Liver (tissue), 9 donors: ENCODE data around the gene PAPOLA. TPM values are rescaled to one million over a fixed set of nuclear protein-coding genes. Genes with fewer than 3 reads are reported as not detected.

Experiments used
- DNase-seq: peaks from one replicate; pipeline ENCODE4 v3.0.0-alpha.2; 2017; ENCODE audit warnings: low spot score
- H3K27ac ChIP-seq, 2 donors: one replicate each; pipeline ENCODE4 v1.7.0; 2013; ENCODE audit warnings: inconsistent platforms in 2 of 2, low read length in 2 of 2, control low read depth in 1 of 2, low read depth in 1 of 2, mild to moderate bottlenecking in 1 of 2
- H3K27me3 ChIP-seq, 4 donors: one replicate each; pipeline versions ENCODE4 v1.6.1 to v1.7.0; 2013; ENCODE audit warnings: low read length in 3 of 4, inconsistent platforms in 1 of 4, mild to moderate bottlenecking in 1 of 4, moderate library complexity in 1 of 4; ENCODE audit not compliant: control insufficient read depth in 4 of 4, insufficient read depth in 4 of 4
- H3K36me3 ChIP-seq, 4 donors: one replicate each; pipeline versions ENCODE4 v1.6.1 to v1.7.0; 2013; ENCODE audit warnings: low read length in 3 of 4, mild to moderate bottlenecking in 3 of 4, low read depth in 1 of 4, moderate library complexity in 1 of 4; ENCODE audit not compliant: control insufficient read depth in 4 of 4, insufficient read depth in 3 of 4
- H3K4me1 ChIP-seq, 4 donors: one replicate each; pipeline versions ENCODE4 v1.6.1 to v1.7.0; 2013; ENCODE audit warnings: low read length in 3 of 4, mild to moderate bottlenecking in 3 of 4, moderate library complexity in 1 of 4; ENCODE audit not compliant: control insufficient read depth in 4 of 4, insufficient read depth in 4 of 4
- H3K4me3 ChIP-seq, 3 donors: one replicate each; pipeline versions ENCODE4 v1.6.1 to v1.7.0; 2013; ENCODE audit warnings: low read length in 3 of 3, control low read depth in 1 of 3, low read depth in 1 of 3, mild to moderate bottlenecking in 1 of 3
- H3K9ac ChIP-seq, 2 donors: one replicate each; pipeline ENCODE4 v1.7.0; 2013; ENCODE audit warnings: low read length in 2 of 2, mild to moderate bottlenecking in 2 of 2, moderate library complexity in 2 of 2, control low read depth in 1 of 2, low read depth in 1 of 2
- H3K9me3 ChIP-seq, 4 donors: one replicate each; pipeline versions ENCODE4 v1.6.1 to v1.7.0; 2013; ENCODE audit warnings: low read length in 3 of 4; ENCODE audit not compliant: control insufficient read depth in 4 of 4
- CTCF ChIP-seq: fragments of 150-350 bp; IDR thresholded peaks from 2 replicates; pipeline ENCODE4 v1.5.1; 2017; ENCODE audit warnings: improper control_type of control experiment, low read depth, low read length; ENCODE audit not compliant: missing input control
- EGR1 ChIP-seq, 2 donors: IDR thresholded peaks; 2 replicates each; pipeline ENCODE4 v1.6.1; 2016 to 2018; ENCODE audit warnings: antibody characterized with exemption in 2 of 2, low read depth in 2 of 2
- FOXA2 ChIP-seq: IDR thresholded peaks from 2 replicates; pipeline ENCODE4 v1.6.1; 2016; ENCODE audit warnings: antibody characterized with exemption
- GABPA ChIP-seq, 2 donors: IDR thresholded peaks in 1 of 2; conservative IDR thresholded peaks in 1 of 2; 2 replicates each; pipeline ENCODE4 v1.6.1; 2016; ENCODE audit warnings: antibody characterized with exemption in 2 of 2, mild to moderate bottlenecking in 1 of 2, moderate library complexity in 1 of 2
- HNF4A ChIP-seq, 2 donors: conservative IDR thresholded peaks; 2 replicates each; pipeline ENCODE4 v1.6.1; 2016; ENCODE audit warnings: antibody characterized with exemption in 2 of 2, mild to moderate bottlenecking in 2 of 2
- HNF4G ChIP-seq: IDR thresholded peaks from 2 replicates; pipeline ENCODE4 v1.6.1; 2016; ENCODE audit warnings: antibody characterized with exemption
- JUND ChIP-seq, 2 donors: IDR thresholded peaks; 2 replicates each; pipeline ENCODE4 v1.6.1; 2016; ENCODE audit warnings: antibody characterized with exemption in 2 of 2
- MAX ChIP-seq: IDR thresholded peaks from 2 replicates; pipeline ENCODE4 v1.6.1; 2016; ENCODE audit warnings: antibody characterized with exemption
- RXRA ChIP-seq, 2 donors: IDR thresholded peaks; 2 replicates each; pipeline ENCODE4 v1.6.1; 2017 to 2018; ENCODE audit warnings: antibody characterized with exemption in 2 of 2, mild to moderate bottlenecking in 1 of 2
- TAF1 ChIP-seq: conservative IDR thresholded peaks from 2 replicates; pipeline ENCODE4 v1.6.1; 2016; ENCODE audit warnings: antibody characterized with exemption, mild to moderate bottlenecking
- ZBTB33 ChIP-seq: IDR thresholded peaks from 2 replicates; pipeline ENCODE4 v1.6.1; 2016; ENCODE audit warnings: antibody characterized with exemption
- WGBS: extraction: QIAGEN DNeasy Blood & Tissue Kit; methylation state at CpG from one replicate; pipeline ENCODE4 v1.1.7; 2013; 5-methylcytosine and 5-hydroxymethylcytosine counted together
- polyA plus RNA-seq, 2 donors: library from polyadenylated mRNA; stranded (reverse) in 1 of 2; unstranded in 1 of 2; fragments of 200-250 nt in 1 of 2; fragments of >200 nt in 1 of 2; fragmentation: Nextera tagmentation in 1 of 2; extraction: Ambion mirVana in 1 of 2; gene quantifications; one replicate each; pipeline versions ENCODE4 v1.2.1 to v1.2.3, GENCODE V29; 2013 to 2015
- total RNA-seq, 2 donors: library from RNA; depleted of rRNA; stranded (reverse); fragments of >200 nt; gene quantifications; one replicate each; pipeline ENCODE4 v1.2.3, GENCODE V29; 2014
- TF ChIP-seq, protein P1 (sequence below): IDR thresholded peaks from 2 replicates; pipeline ENCODE4 v1.6.1; 2016; ENCODE audit warnings: antibody characterized with exemption
- donor health status: healthy.
- donor health status: healthy.
- donor health status: healthy.
- donor health status: healthy.
- donor health status: healthy.

The PAPOLA gene
- total and polyA plus RNA-seq, 4 donors = 29.4 to 107 (median 71.6) TPM

- no peak for TF ChIP-seq RXRA (IDR thresholded peaks at IDR 0.05)
- no peak for TF ChIP-seq HNF4G
- TF ChIP-seq EGR1 (IDR thresholded peaks at IDR 0.05; ENCODE audit: low read depth in 2 of 2) = no peak
- TF ChIP-seq GABPA (IDR thresholded peaks at IDR 0.05 in 1 of 2, conservative IDR thresholded peaks at IDR 0.05 in 1 of 2) = no peak
- no peak for TF ChIP-seq FOXA2
- no peak for TF ChIP-seq TAF1
- Histone ChIP-seq H3K36me3 (no peaks in the 10 kb centered on the region), H3K4me3 (no peak overlapping the region), H3K9ac (no peak overlapping the region), H3K27me3 (no peaks in the 10 kb centered on the region), H3K9me3 (no peaks in the 10 kb centered on the region), H3K4me1 (no peaks in the 10 kb centered on the region), H3K27ac (no peak overlapping the region)
- DNase-seq = peak; percentile 19
- 86% methylated on average over 21 of the region's 21 CpGs for WGBS
Measured at GRCh38 chr14:96586921-96587822, 85.0 kb downstream of the PAPOLA start.

DNA sequence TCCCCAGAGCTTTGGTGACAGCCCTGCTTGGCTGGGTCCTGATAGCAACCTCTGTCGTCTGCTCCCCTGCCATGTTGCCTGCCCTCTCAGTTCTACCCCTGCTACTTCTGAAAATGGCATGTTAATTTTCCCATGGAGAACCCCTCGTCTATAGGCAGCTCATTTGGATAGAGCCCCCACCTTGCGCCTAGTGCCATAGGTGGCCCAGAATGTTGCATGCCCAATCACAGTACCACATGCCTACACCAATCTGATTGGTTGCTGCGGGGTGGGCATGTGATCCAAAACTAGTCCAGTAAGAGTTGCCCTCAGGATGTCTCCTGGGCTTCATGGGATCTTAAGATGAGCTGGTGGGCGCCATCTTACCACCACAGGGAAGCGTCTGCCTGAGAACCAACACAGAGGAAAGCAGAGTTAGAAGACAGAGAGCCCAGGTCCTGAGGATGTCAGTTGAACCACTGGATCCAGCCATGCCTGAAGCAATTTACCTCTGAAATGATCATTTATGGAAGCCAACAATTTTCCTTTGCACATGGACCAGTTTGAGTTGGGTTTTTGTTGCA is 85.7 kb downstream of the PAPOLA start:
- Histone ChIP-seq H3K36me3 (no peaks in the 10 kb centered on the region), H3K9ac (no peak overlapping the region), H3K4me3 (no peak overlapping the region), H3K27ac (no peak overlapping the region), H3K27me3 (no peaks in the 10 kb centered on the region), H3K4me1 (peaks cover 0 to 6% (median 0%) of the 10 kb centered on the region in 4 donors), H3K9me3 (no peaks in the 10 kb centered on the region)
- DNase-seq = peak; percentile 24
- WGBS = 93% methylated on average over 6 of the region's 6 CpGs
- no peak for TF ChIP-seq ZBTB33
- no peak for TF ChIP-seq MAX
- TF ChIP-seq RXRA (IDR thresholded peaks at IDR 0.05) = no peak
- no peak for TF ChIP-seq HNF4A (conservative IDR thresholded peaks at IDR 0.05)
- TF ChIP-seq TAF1 = no peak
- TF ChIP-seq, protein P1, sequence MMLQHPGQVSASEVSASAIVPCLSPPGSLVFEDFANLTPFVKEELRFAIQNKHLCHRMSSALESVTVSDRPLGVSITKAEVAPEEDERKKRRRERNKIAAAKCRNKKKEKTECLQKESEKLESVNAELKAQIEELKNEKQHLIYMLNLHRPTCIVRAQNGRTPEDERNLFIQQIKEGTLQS = no peak
- TF ChIP-seq JUND (IDR thresholded peaks at IDR 0.05) = no peak
- no peak for TF ChIP-seq HNF4G
- TF ChIP-seq CTCF = no peak
